MV-4-11 (cell line): ENCODE results near the gene CDH2.

Experiments
- DNase-seq: peaks from one replicate; lab custom pipeline; 2025; lab: John Stamatoyannopoulos, UW

The CDH2 gene

GRCh38 chr18:28168725-28169124, 8.2 kb downstream of the CDH2 start:
- DNase-seq = no peak

- DNase-seq = no peak
These were observed 9.0 kb downstream of the CDH2 start for GRCh38 chr18:28167835-28168349.

GRCh38 chr18:28164771-28165483, 12.0 kb downstream of the CDH2 start:
- no peak for DNase-seq

GRCh38 chr18:28163201-28163775, 13.6 kb downstream of the CDH2 start:
- no peak for DNase-seq

- DNase-seq = no peak
These were observed 15.0 kb downstream of the CDH2 start for GRCh38 chr18:28161608-28162599.

GRCh38 chr18:28159055-28159454, 17.9 kb downstream of the CDH2 start:
- DNase-seq = no peak

- DNase-seq = no peak
These were observed 18.8 kb downstream of the CDH2 start for GRCh38 chr18:28158083-28158581.

GRCh38 chr18:28153485-28154065, 23.4 kb downstream of the CDH2 start:
- no peak for DNase-seq

- no peak for DNase-seq
These were observed 24.2 kb downstream of the CDH2 start for GRCh38 chr18:28152754-28153153.

GRCh38 chr18:28152354-28152753, 24.6 kb downstream of the CDH2 start:
- DNase-seq = no peak

- DNase-seq = no peak
These were observed 25.5 kb downstream of the CDH2 start for GRCh38 chr18:28151434-28151833.

GRCh38 chr18:28150925-28151324, 26.0 kb downstream of the CDH2 start:
- no peak for DNase-seq

- no peak for DNase-seq
These were observed 27.0 kb downstream of the CDH2 start for GRCh38 chr18:28149810-28150420.

GRCh38 chr18:28147674-28148171, 29.2 kb downstream of the CDH2 start:
- no peak for DNase-seq

- no peak for DNase-seq
These were observed 33.2 kb downstream of the CDH2 start for GRCh38 chr18:28143725-28144124.

- no peak for DNase-seq
These were observed 38.1 kb downstream of the CDH2 start for GRCh38 chr18:28138816-28139215.

GRCh38 chr18:28136071-28136470, 40.9 kb downstream of the CDH2 start:
- no peak for DNase-seq

GRCh38 chr18:28134774-28135173, 42.2 kb downstream of the CDH2 start:
- no peak for DNase-seq

GRCh38 chr18:28132084-28132483, 44.8 kb downstream of the CDH2 start:
- DNase-seq = no peak

- no peak for DNase-seq
These were observed 48.3 kb downstream of the CDH2 start for GRCh38 chr18:28128659-28128980.
